Mucosa of stomach (tissue), 1 donor: ENCODE data around the gene DSC1.
"Not testable (repeated sequence)": the region's sequence is repeated elsewhere in the genome, so short reads cannot be mapped to it uniquely, and the experiment has no call there.

ENCODE experiments used
- H3K27me3 ChIP-seq: one replicate; pipeline ENCODE4 v1.7.0; 2013; ENCODE audit warnings: mild to moderate bottlenecking, low read length; ENCODE audit not compliant: control insufficient read depth, insufficient read depth
- H3K36me3 ChIP-seq: one replicate; pipeline ENCODE4 v1.7.0; 2013; ENCODE audit warnings: low read length; ENCODE audit not compliant: control insufficient read depth, insufficient read depth
- H3K4me1 ChIP-seq: one replicate; pipeline ENCODE4 v1.7.0; 2013; ENCODE audit warnings: mild to moderate bottlenecking, low read length; ENCODE audit not compliant: control insufficient read depth, insufficient read depth
- H3K4me3 ChIP-seq: one replicate; pipeline ENCODE4 v1.7.0; 2013; ENCODE audit warnings: low read length
- H3K9ac ChIP-seq: one replicate; pipeline ENCODE4 v1.7.0; 2013; ENCODE audit warnings: mild to moderate bottlenecking, low read length, moderate library complexity
- H3K9me3 ChIP-seq: one replicate; pipeline ENCODE4 v1.7.0; 2013; ENCODE audit warnings: mild to moderate bottlenecking, low read length, moderate library complexity; ENCODE audit not compliant: control insufficient read depth
- donor health status: Pancreatic carcinoma.

DSC1 gene

DNA sequence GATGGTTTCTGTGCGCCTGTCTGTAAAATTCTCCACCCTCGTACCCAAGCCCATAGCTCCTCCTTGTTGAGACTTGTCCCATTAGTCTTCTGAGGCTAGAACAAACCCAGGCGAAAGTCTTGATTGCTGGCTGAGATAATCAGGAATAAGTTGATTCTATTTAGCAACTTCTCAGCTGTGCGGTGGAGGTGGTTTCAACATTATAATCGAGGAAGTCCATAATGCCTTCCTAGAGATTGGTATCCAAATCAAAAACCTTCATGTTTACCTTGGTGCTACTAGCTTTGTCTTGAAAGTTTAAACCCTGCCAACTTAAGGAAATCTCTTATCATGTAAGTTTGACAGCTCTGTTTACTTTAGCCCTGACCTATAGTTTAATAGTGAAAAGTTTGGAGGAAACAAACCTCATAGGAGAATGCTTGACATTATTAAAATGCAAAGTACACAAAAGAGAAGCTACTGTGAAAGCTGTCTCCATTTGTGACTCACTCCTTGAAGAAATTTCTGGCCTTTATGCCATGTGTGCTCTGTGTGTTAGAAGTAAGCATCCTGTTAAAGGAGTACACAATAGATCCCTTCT lies 36.6 kb upstream of the DSC1 start:
- no peaks in the 10 kb centered on the region for H3K9me3 ChIP-seq
- H3K27me3 ChIP-seq = no peaks in the 10 kb centered on the region
- no peak overlapping the region for H3K4me3 ChIP-seq
- H3K4me1 ChIP-seq = peaks cover 21% of the 10 kb centered on the region
- no peak overlapping the region for H3K9ac ChIP-seq
- H3K36me3 ChIP-seq = no peaks in the 10 kb centered on the region

DNA sequence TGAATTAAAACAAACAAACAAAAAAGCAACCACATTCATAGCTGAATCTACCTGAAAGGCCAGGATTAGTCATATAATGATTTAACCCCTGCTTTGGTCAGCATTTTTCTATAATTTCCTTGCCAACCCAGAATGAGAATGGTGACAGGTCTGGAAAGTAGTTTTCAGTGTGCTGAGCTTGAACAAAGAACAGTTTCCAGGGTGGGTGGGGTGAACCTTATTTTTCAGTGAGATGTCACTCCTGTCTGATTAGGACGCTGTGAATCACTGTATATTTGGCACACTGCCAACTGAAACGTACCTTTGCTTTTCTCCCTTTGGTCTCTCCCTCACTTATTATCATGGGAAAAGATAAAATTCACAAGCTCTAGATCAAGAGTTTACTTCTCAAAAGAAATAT lies 35.0 kb upstream of the DSC1 start:
- Histone ChIP-seq H3K9ac (no peak overlapping the region), H3K4me3 (no peak overlapping the region), H3K36me3 (no peaks in the 10 kb centered on the region), H3K4me1 (peaks cover 17% of the 10 kb centered on the region), H3K27me3 (no peaks in the 10 kb centered on the region), H3K9me3 (no peaks in the 10 kb centered on the region)

DNA sequence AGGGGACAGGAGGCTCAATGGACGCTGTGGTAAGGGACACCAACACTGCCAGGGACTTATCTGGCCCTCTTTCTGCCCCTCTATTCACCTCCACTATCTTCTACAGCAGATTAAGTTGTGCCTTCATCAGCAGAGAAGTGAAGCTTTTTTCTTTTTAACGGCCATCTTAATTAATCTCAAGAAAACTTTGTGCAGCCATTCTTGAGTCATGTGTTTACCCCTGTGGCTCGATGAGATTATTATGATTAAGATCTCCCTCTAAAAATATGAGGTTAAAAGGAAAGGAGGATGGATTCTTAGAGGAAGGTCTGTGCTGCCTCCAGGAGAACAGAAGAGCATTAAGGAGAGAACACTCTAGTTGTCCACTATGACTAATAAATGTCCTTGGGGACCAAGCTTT lies 32.4 kb upstream of the DSC1 start:
- Histone ChIP-seq H3K27me3 (no peaks in the 10 kb centered on the region), H3K36me3 (no peaks in the 10 kb centered on the region), H3K4me1 (peaks cover 17% of the 10 kb centered on the region), H3K4me3 (no peak overlapping the region), H3K9ac (no peak overlapping the region), H3K9me3 (no peaks in the 10 kb centered on the region)

DNA sequence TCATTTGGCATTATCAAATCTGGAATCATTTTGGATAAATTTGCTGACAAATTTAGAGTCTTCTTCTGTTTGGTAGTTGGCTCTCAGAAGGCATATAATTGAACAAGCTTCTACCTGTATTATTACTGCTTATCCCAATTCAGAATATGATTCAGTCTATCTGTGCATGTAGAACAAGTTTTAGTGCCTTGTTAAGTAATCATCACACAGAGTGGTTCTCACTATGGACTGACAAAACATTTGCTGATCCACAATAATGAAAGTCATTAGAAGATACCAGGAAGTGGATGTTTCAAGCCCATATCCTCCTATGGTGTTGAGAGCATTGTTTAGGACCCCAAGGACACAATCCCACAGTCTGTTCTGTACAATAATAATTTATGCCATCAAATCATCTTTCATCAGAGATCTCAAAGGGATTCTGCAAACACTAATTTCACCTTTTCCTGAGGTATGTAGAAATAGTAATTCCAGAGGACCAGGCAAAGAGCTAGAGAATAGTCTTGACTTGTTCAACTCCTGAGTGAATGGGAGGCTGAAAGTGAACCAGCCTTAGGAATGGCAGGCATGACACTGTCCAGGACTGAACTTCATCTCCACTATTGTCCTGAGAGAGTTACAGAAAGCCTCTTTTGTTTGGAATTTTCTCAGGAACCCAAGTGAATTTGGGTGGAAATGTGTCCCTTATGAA lies 29.6 kb upstream of the DSC1 start:
- H3K27me3 ChIP-seq = no peaks in the 10 kb centered on the region
- no peaks in the 10 kb centered on the region for H3K36me3 ChIP-seq
- H3K9ac ChIP-seq = no peak overlapping the region
- H3K4me1 ChIP-seq = peaks cover 6% of the 10 kb centered on the region
- H3K4me3 ChIP-seq = no peak overlapping the region
- no peaks in the 10 kb centered on the region for H3K9me3 ChIP-seq

DNA sequence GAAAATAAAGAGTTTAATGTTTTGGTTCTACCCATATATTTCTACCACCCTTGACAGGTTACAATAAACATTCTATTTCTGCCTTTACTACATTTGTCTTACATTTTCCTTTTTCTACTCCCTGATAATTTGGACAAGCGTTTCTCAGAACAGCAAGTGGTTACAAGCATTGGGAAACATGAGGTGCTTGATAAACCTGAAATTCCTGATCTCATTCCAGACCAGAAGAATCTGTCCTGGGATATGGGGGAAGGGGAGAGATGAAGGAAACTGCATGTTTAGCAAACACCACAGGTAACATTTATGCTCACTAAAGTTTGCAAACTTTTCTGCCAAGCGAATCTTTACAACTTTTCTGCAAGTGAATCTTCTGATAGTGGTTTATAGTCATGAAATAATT lies 28.3 kb upstream of the DSC1 start:
- no peak overlapping the region for H3K4me3 ChIP-seq
- no peaks in the 10 kb centered on the region for H3K27me3 ChIP-seq
- H3K9me3 ChIP-seq = no peaks in the 10 kb centered on the region

DNA sequence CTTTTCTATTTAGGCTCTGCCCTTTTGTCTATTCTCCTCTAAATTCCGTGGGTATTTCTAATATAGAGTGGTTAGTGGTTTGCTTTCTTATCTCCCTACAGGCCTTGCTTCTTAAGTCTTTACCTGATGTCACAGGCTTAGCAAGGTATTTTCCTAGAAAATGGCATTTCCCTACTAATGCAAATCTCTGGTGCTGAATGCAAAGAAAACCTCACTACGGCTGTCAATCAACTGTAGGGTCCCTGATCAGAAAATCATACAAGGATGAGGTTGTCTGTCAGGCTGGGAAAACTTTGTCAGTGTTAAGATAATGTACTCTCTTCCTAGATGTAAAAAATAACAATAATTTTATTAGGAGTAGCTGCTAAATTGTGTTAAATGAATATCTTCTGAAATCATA lies 27.1 kb upstream of the DSC1 start:
- H3K4me3 ChIP-seq = no peak overlapping the region
- no peaks in the 10 kb centered on the region for H3K9me3 ChIP-seq
- H3K4me1 ChIP-seq = no peaks in the 10 kb centered on the region
- H3K36me3 ChIP-seq = no peaks in the 10 kb centered on the region
- H3K27me3 ChIP-seq = no peaks in the 10 kb centered on the region
- H3K9ac ChIP-seq = no peak overlapping the region

More for the DNA sequence above, 28.3 kb upstream of the DSC1 start:
- Histone ChIP-seq H3K9ac (no peak overlapping the region), H3K36me3 (no peaks in the 10 kb centered on the region), H3K4me1 (no peaks in the 10 kb centered on the region)

DNA sequence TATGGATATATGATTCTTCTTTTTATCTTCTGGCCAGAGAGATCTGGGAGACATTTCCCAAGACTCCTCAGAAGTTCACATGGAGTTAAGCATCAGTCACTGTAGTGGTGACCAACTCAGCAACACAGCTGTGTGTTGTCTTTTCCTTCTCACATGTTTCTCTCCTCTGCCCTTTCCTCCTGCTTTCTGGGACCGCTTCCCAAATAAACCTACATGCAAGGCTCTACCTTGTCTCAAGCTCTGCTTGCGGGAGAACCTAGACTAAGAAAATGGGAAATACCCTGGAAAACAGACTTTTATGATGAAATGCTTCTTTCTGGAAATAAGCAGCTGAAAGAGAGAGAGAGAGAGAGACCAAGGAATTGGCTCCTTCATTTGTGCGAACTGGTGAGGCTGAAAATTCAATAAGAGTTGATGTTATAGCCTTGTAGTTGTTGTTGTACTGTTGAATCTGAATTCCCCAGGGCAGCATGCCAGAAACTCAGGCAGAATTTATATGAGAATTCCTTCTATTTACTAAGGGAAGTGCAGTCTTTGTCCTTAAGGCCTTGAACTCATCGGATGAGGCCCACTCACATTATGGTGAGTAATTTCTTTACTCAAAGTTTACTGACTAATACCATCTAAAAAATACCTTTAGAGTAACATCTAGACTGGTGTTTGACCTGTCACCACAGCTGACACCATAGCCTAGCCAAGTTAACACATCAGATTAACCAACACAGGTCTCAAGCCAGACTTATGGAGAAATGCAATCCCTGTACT lies 22.7 kb upstream of the DSC1 start:
- no peaks in the 10 kb centered on the region for H3K27me3 ChIP-seq
- H3K4me1 ChIP-seq = no peaks in the 10 kb centered on the region

DNA sequence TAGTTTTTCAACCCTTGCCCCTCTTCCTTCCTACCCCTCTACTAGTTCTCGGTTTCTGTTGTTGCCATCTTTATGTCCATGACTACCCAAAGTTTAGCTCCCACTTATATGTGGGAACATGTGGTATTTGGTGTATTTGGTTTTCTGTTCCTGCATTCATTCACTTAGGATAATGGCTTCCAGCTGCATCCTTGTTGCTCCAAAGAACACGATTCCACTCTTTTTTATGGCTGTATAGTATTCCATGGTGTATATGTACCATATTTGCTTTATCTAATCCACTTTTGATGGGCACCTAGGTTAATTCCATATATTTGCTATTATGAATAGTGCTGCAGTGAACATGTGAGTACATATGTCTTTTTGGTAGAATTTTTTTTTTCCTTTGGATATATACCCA lies 20.6 kb upstream of the DSC1 start:
- H3K4me3 ChIP-seq = no peak overlapping the region
- no peaks in the 10 kb centered on the region for H3K4me1 ChIP-seq
- no peak overlapping the region for H3K9ac ChIP-seq
- no peaks in the 10 kb centered on the region for H3K27me3 ChIP-seq
- H3K36me3 ChIP-seq = no peaks in the 10 kb centered on the region
- no peaks in the 10 kb centered on the region for H3K9me3 ChIP-seq

More for the DNA sequence above, 22.7 kb upstream of the DSC1 start:
- no peak overlapping the region for H3K4me3 ChIP-seq
- no peaks in the 10 kb centered on the region for H3K9me3 ChIP-seq
- no peaks in the 10 kb centered on the region for H3K36me3 ChIP-seq
- H3K9ac ChIP-seq = no peak overlapping the region

DNA sequence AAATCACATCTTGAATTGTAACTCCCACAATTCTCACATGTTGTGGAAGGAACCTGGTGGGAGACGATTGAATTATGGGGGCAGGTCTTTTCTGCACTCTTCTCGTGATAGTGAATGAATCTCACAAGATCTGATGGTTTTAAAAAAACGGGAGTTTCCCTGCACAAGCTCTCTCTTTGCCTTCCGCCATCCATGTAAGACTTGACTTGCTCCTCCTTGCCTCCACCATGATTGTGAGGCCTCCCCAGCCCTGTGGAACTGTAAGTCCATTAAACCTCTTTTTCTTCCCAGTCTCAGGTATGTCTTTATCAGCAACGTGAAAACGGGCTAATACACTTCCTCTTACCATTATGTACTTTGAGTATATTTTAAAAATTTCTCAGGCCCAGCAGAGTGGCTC lies 14.7 kb upstream of the DSC1 start:
- H3K27me3 ChIP-seq, H3K9ac ChIP-seq, H3K4me1 ChIP-seq, H3K4me3 ChIP-seq, H3K9me3 ChIP-seq, H3K36me3 ChIP-seq: not testable (repeated sequence)

DNA sequence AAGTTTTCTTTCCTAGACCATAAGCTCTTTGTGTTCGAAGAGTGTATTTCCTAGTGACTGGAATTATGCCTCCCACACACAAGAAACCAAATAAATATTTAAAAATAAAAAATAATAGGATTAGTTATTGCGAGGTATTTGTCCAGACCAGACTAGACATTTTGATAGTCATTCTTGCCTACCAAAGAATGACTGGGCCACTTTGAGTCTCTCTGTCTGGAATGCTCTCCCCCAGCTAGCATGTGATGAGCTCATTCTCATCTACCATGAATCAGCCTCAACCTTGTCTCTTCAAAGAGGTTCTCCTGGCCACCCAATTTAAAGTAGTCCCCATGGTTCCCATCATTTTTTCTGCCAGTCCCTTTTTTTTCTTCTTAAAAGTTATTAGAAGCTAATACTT lies 13.9 kb upstream of the DSC1 start:
- no peaks in the 10 kb centered on the region for H3K9me3 ChIP-seq
- no peak overlapping the region for H3K9ac ChIP-seq
- H3K36me3 ChIP-seq = no peaks in the 10 kb centered on the region
- no peak overlapping the region for H3K4me3 ChIP-seq
- H3K4me1 ChIP-seq = no peaks in the 10 kb centered on the region
- no peaks in the 10 kb centered on the region for H3K27me3 ChIP-seq

DNA sequence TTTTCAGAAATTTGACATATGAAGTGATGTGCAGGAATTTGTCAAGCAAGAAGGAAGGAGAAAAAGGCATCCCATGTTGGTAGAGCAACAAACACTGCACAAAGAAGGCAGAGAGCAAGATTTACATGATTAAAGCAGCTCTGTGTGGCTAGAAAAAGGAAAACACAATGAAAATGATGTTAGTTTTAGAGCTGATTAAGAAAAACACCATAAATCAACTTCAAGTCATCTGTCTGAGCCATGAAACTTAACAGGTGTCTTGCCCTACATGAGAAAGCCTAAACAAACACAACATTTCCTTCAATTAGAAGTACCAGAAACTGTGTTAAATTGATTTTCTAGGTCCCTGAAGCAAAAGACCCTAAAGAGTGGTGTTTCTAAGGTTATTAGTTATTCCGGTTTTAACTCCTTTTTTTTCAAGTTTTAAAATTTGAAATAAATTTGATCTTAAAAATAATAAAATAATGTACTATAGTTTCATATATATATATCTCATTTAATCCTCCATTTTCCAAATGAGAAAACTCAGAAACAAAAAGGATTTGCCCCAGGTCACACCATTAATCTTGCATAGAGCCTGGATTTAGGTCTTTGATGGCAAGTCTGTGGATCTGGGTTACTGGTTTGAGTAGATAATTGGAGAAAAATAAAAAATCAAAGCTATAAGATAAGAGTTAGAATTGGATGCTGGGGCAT lies 8.6 kb upstream of the DSC1 start:
- H3K27me3 ChIP-seq = no peaks in the 10 kb centered on the region
- no peak overlapping the region for H3K4me3 ChIP-seq
- H3K9ac ChIP-seq = no peak overlapping the region
- no peaks in the 10 kb centered on the region for H3K9me3 ChIP-seq
- no peaks in the 10 kb centered on the region for H3K4me1 ChIP-seq
- no peaks in the 10 kb centered on the region for H3K36me3 ChIP-seq

DNA sequence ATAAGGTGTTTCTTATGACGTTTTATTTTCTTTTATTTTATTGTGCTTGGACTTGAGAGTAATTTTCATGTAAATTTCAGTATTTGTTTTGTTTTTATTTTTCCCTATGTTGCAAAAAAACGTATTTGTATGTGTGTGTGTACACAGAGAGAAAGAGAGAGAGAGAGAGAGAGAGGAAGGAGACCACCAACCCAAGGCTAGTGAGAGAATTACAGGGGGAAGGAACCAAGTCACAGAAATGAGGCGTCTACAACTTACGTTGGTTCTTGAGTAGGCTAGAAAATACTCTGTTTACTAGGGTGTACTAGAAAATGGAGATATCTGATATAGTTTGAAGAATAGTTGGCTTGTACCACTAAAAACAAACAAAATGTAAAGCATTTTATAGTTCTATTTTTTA lies 7.7 kb upstream of the DSC1 start:
- Histone ChIP-seq H3K9ac (no peak overlapping the region), H3K36me3 (no peaks in the 10 kb centered on the region), H3K4me3 (no peak overlapping the region), H3K4me1 (no peaks in the 10 kb centered on the region), H3K27me3 (no peaks in the 10 kb centered on the region), H3K9me3 (no peaks in the 10 kb centered on the region)
